ENCODE measurements around the gene ZBED6. TPM values are rescaled to one million over a fixed set of nuclear protein-coding genes. Genes with fewer than 3 reads are reported as not detected.
A peak's percentile ranks its signal among the peaks of the same experiment; 100 is the strongest.

ZBED6 gene
- total RNA-seq, 1 experiment from 2014 or later, result 13.1 TPM

DNA sequence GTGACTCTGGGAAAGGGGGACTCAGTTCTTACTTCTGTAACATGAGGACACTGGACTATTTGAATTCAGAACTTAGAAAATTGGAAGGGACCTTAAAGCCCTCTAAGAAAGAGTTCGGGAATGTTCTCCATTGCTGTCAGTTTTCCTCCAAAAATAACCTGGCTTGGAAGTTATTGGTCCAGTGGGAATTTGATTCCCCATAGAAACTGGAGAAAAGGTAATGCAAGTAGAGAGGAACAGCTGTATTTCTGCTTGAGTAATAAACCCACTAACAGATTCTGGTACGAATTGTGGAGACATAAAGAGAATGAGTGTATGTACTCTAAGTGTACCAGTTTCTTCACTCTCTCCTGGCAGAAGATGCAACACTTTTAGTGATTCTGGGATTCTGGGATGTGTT is 1.8 kb downstream of the ZBED6 start:
- no peaks in the 10 kb centered on the region for H4K20me1 ChIP-seq (ENCODE audit: control insufficient read depth, insufficient read depth, insufficient read length)

More for the DNA sequence above, 1.8 kb downstream of the ZBED6 start:
- no peak for DNase-seq
- H3K9me3 Mint-ChIP-seq, result peaks cover 13 to 27% of the 10 kb centered on the region in 2 experiments; a peak in 4 of 5 replicates
- Histone ChIP-seq H2BK15ac (ENCODE audit: low read depth, low read length) (no peak overlapping the region), H3K23me2 (ENCODE audit: insufficient read length, low read depth, low read length, poor library complexity, severe bottlenecking) (no peaks in the 10 kb centered on the region), H2AK5ac (ENCODE audit: insufficient read length, low read length) (no peak overlapping the region), H3K14ac (ENCODE audit: insufficient read depth, low read length) (no peak overlapping the region), H3K23ac (ENCODE audit: insufficient read length, low read depth, low read length) (no peak overlapping the region), H3K4me2 (ENCODE audit: insufficient read depth, insufficient read length, low read length) (peak overlapping the region; percentile 64), H2AFZ (ENCODE audit: low read length) (no peak overlapping the region), H3K18ac (ENCODE audit: insufficient read length, low read depth, low read length) (no peak overlapping the region), H2BK5ac (ENCODE audit: insufficient read length, low read length) (no peak overlapping the region), H3T11ph (ENCODE audit: low read length) (no peak overlapping the region), H2BK120ac (ENCODE audit: low read depth, low read length, poor library complexity, severe bottlenecking) (no peak overlapping the region), H4K8ac (replicated peaks; ENCODE audit: insufficient read length, low read depth, low read length) (no peak overlapping the region), H2BK12ac (ENCODE audit: insufficient read length, low read depth, low read length) (no peak overlapping the region), H3K4ac (ENCODE audit: low read depth, low read length) (no peak overlapping the region), H3K79me1 (ENCODE audit: insufficient read depth, low read depth, low read length, poor library complexity, severe bottlenecking) (no peaks in the 10 kb centered on the region), H3K27ac (ENCODE audit: insufficient read length, low read depth, low read length) (no peak overlapping the region), H3K27me3 (ENCODE audit: insufficient read depth, low read length) (no peaks in the 10 kb centered on the region), H4K5ac (ENCODE audit: insufficient read length, low read depth, low read length) (no peak overlapping the region), H3K79me2 (ENCODE audit: insufficient read depth, low read length) (peaks cover 37% of the 10 kb centered on the region), H3K9ac (ENCODE audit: extremely low read depth, insufficient read length, low read length) (no peak overlapping the region), H3K56ac (ENCODE audit: insufficient read length, low read depth, low read length) (no peak overlapping the region), H3K9me3 (ENCODE audit: control insufficient read depth, low read depth, low read length) (no peaks in the 10 kb centered on the region), H3K4me1 (ENCODE audit: insufficient read depth, low read length) (no peaks in the 10 kb centered on the region), H4K91ac (ENCODE audit: insufficient read length, low read depth, low read length) (no peak overlapping the region), H2BK20ac (ENCODE audit: low read depth, low read length, poor library complexity, severe bottlenecking) (no peak overlapping the region)
- TF ChIP-seq, protein P1, sequence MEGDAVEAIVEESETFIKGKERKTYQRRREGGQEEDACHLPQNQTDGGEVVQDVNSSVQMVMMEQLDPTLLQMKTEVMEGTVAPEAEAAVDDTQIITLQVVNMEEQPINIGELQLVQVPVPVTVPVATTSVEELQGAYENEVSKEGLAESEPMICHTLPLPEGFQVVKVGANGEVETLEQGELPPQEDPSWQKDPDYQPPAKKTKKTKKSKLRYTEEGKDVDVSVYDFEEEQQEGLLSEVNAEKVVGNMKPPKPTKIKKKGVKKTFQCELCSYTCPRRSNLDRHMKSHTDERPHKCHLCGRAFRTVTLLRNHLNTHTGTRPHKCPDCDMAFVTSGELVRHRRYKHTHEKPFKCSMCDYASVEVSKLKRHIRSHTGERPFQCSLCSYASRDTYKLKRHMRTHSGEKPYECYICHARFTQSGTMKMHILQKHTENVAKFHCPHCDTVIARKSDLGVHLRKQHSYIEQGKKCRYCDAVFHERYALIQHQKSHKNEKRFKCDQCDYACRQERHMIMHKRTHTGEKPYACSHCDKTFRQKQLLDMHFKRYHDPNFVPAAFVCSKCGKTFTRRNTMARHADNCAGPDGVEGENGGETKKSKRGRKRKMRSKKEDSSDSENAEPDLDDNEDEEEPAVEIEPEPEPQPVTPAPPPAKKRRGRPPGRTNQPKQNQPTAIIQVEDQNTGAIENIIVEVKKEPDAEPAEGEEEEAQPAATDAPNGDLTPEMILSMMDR (conservative IDR thresholded peaks at IDR 0.05), result no peak
- H3K4me3 Mint-ChIP-seq, result peak overlapping the region; percentile 86 to 95
- H3K27ac Mint-ChIP-seq, result peak overlapping the region in 1 of 3 experiments; percentile 98; a peak in 1 of 7 replicates
- H3K27me3 Mint-ChIP-seq (ENCODE audit: low read depth), result no peaks in the 10 kb centered on the region
- peaks cover 29 to 41% of the 10 kb centered on the region in 2 experiments for H3K4me1 Mint-ChIP-seq
- WGBS (ENCODE audit: extremely low coverage, insufficient read length, low lambda C conversion rate), result no CpG with 5 or more reads among the region's 2 CpGs
- H3K36me3 Mint-ChIP-seq (ENCODE audit: insufficient read depth in 1 of 3, low read depth in 3 of 3), result peaks cover 36 to 44% (median 40%) of the 10 kb centered on the region in 3 experiments

All from H9 (cell line).